Dedifferentiated amniotic fluid mesenchymal stem cell (primary cell): ENCODE data around the gene TRPC4AP.
"Not testable (repeated sequence)": the region's sequence is repeated elsewhere in the genome, so short reads cannot be mapped to it uniquely, and the experiment has no call there.

Experiments
- DNase-seq: peaks from one replicate; pipeline ENCODE4 v3.0.0-alpha.2; 2016; ENCODE audit errors: extremely low spot score

Gene TRPC4AP

GRCh38 chr20:35059612-35060011 is 33.0 kb downstream of the TRPC4AP start:
- DNase-seq: no peak

DNA sequence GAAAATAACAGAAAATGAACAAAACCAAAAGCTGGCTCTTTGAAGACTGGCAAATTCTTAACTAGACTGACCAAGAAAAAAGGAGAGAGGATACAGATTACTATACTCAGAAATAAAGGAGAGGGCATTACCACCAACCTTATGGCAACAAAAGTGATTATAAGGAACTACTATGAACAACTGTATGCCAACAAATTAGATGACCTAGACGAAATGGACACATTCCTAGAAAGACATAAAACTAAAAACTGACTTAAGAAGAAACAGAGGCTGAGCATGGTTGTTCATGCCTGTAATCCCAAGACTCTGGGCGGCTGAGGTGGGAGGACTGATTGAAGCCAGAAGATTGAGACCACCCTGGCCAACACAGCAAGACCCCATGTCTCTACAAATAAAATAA is 33.5 kb downstream of the TRPC4AP start:
- no peak for DNase-seq

DNA sequence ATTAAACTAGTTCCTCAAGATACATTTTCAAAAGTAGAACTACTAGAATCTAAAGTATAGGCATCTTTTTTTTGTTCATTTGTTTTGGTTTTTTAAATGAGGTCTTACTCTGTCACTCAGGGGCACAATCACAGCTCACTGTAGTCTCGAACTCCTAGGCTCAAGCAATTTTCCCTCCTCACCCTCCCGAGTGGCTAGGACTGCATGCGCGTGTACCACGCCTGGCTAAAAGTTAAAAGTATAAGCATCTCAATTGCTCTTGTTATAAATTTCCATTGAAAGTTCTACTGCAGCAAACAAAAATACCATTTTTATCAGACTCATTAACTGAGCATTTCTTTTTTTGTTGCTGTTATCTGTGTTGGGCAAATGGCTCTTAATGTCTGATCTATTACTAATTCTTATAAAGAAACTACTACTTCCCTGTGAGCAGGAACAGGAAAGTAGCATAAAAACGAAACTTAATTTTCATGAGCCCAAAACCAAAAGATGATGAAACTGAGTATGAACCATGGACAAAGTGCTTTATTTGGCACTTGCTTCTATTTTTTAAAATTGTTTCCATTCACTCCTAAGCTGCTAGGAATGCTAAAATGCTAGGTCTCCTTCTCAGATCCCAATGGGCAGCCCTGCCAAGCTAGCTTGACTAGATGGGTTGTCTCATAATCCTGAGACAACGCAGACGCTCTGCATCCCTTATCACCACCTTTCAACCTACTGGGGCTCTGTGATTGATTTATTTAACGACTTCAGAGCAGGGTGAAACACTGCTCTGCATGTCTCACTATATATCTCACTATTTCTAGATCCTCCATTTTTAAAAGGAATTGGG is 36.9 kb downstream of the TRPC4AP start:
- peak; percentile 74 for DNase-seq

DNA sequence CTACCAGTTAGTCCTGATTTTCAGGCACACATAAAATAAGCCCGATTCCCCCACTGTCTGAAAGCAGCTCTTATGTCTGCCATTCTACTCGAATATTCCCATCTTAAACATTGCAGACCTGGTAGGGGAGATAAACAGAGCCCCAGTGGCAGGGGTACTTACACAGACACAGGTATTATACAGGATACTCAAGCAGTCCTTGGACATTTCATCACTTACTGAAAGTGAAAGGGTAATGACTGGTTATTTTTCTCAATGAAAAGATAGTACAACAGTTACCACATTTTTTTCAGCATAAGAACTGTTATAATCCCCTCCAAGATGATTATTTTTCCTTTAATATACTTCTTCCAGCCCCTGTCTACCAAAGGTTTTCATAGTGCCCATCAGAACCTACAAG is 37.8 kb downstream of the TRPC4AP start:
- DNase-seq: no peak

DNA sequence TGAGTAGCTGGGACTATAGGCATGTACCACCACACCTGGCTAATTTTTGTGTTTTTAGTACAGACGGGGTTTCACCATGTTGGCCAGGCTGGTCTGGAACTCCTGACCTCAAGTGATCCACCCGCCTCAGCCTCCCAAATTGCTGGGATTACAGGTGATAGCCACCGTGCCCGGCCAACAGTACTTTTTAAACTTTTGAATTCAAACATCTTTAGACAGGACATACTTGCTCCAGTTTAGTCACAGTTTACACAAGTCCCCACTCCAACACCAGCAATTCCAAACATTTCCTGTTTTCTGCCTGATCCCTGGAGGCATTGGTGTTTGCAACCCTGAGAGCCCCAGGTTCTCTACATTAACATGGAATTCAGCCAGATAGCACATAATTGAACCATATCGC is 40.0 kb downstream of the TRPC4AP start:
- not testable (repeated sequence) for DNase-seq

DNA sequence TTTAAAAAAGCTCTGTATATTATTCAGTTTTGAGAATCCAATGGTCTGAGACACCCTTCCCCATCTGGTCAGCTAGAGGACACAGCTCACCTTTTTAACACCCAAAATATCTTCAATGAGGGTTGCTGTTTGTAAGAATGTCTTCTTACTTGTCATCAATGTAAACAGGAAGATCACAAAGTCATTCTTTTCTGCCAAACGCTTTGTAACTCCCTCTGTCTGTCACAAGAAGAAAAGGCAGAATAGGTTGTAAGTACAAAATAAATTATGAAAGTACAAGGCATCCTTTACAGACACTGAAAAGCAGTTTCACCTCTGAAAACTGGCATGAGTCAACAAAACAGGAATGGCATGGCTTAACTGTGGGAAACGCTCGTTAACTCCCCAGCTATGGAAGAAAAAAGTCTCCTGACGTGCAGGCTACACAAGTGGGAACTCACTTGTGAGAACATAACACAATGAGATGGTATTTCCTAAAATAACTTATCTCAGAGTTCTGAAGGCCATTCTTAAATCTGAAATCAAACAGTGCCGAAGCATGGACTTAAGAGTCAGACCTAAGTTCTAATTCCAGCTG is 42.7 kb downstream of the TRPC4AP start:
- peak; percentile 25 for DNase-seq

DNA sequence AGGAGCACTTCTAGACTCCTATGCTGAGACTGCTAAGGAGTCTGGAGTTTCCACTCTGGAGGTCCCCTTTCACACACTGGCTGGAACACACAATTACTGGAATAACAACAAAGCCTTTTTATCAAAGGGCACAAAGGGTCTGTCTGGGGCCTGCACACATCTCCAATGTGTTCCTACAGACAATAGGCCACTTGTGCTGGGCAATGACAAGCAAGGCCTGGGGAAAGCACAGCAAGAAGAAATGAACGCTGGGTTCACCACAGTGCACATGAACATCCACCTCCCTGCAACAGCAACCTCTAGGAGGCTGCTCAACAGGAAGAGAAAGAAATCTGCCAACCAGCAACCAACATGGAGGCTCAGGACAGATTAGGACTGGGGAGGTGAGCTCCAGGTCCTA is 43.9 kb downstream of the TRPC4AP start:
- no peak for DNase-seq

- DNase-seq: no peak
Observed at GRCh38 chr20:35042268-35042667, 50.3 kb downstream of the TRPC4AP start.

- DNase-seq: no peak
Observed at GRCh38 chr20:35040646-35041045, 52.0 kb downstream of the TRPC4AP start.

DNA sequence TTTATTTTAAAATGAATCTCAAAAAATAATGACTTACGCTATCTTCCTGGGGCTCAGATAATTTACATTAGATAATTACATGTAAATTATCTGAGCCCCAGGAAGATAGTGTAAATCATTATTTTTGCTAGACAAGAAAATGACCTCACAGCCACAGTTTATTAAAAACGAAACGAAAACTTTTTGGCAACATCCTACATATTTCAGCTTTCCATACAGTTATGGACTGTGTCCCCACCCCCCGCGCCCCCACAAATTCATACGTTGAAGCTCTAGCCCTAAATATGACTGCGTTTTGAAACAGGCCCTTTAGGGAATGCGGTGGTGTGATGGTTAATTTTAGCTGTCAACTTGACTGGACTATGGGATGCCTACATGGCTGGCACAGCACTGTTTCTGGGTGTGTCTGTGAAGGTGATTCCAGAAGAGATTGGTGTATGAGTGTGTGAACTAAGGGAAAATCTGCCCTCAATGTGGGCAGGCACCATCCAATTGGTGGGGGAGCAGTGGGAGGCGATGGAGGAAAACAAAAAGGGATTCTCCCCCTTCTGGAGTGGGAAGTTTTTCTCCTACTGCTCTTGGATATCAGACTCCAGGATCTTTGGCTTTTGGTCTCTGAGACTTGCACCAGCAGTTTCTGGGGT is 52.6 kb downstream of the TRPC4AP start:
- no peak for DNase-seq

DNA sequence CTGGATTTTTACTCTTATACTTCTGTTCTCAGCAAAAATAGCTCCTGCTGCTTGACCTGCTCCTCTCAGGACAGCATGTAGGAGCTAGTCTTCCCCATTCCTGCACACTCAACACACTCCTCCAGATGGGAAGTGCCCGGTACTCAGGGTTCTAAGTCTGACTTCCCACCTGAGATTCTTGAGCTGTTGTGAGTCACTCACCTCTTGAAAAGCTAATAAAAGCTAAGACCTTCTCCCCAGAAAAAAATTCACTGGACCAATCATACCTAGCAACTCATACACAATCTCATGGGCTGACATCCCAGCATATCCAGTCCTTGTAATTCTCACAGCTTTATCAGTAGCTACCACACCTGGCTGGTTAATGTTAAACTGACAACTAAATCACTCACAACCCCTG is 53.5 kb downstream of the TRPC4AP start:
- DNase-seq: no peak

DNA sequence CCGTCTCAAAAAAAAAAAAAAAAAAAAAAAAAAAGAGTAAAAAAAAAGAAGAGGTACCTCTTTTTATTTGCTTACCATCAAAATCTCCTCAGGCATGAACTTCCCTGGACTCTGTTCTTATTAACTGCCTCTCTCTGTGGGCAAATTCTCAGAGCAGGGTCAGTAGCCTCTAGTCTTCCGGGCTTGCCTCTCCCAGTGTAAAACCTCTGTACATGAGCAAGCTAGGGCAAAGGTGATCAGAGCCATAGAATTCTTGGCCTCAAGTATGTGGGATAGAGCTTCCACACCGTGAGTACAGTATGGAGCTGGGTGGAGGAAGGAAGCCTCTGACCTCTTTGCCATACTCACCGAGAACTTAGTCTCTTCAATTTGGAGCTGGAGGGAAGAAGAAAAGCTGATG is 58.5 kb downstream of the TRPC4AP start:
- no peak for DNase-seq

DNA sequence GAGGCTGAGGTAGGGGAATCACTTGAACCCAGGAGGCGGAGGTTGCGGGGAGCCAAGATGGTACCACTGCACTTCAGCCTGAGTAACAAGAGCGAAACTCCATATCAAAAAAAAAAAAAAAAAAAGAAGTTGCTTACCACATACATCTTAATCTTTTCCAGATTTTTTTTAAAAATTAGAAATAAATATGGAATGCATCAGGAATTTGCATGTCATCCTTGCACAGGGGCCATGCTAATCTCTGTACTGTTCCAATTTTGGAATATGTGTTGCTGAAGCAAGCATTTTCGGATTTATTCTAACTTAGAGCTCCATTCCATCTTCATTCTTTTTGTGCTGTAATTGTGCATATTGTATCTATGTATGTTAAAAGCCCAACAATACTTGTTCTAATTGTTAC is 62.5 kb downstream of the TRPC4AP start:
- DNase-seq: no peak

GRCh38 chr20:35027301-35027700 is 65.3 kb downstream of the TRPC4AP start:
- no peak for DNase-seq

DNA sequence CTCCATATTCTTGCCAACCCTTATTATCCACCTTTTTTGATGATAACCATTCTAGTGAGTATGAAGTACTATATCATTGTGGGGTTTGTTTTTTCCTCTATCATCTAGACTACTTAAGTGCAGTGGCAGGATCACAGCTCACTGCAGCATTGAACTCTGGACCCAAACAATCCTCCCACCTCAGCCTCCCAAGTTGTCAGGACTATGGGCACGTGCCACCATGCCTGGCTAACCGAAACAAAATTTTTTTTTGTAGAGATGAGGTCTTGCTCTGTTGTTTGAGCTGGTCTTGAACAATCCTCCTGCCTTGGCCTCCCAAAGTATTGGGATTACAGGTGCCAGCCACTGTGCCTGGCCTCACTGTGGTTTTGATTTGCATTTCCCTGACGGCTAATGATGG is 67.5 kb downstream of the TRPC4AP start:
- no peak for DNase-seq

DNA sequence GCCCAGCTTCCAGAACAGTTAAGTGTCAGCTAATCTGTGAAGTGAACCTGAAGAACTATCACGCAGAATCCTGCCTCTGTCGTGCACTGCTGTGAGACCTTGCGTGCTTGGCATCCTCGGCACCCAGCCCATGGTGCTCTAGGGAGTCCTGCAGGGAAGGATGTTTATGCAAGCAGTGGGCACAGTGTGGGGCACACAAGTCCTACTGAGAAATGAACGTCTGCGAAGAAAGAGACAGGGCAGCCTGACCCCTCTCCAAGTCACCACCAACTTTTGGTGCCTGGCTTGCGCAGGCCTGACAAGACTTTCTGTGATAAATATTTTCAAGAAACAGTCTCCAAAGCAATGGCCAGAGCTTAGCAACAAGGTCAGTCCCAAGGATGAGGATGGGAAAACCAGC is 69.0 kb downstream of the TRPC4AP start:
- no peak for DNase-seq

DNA sequence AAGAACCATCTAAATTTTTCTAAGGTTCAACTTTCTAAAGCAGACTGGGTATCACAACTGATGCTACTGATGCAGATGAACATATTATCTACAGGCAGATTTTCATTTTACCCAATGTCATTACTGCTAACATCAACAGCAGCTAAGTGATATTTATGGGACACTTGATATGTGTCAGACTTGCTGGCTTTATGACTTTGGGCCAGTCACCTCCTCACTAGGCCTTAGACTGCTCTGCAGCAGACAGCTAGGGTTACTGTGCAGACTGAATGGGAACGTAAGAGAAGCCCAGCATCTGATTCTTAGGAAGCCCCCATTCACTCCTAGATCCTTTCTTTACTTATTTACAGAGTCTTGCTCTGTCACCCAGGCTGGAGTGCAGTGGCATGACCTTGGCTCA is 70.8 kb downstream of the TRPC4AP start:
- no peak for DNase-seq

DNA sequence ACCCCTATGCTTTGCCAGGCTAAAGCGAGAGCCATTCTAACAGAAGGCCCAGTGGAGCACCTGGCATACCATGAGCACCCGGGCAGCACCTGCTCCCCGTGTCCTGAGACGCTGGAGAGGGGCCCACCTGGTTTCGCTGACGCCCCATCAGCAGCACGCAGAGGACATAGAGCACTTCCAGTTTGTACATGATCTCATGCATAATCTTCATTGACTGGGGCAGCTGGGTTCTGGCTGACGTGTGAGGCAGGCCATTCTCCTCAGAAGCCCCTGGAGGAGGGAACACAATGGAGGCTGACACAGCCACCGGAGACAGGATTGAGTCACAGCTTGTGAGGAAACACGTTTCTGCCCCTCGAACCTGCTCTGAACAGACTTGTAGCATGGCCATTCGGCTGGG is 71.5 kb downstream of the TRPC4AP start:
- DNase-seq: no peak

DNA sequence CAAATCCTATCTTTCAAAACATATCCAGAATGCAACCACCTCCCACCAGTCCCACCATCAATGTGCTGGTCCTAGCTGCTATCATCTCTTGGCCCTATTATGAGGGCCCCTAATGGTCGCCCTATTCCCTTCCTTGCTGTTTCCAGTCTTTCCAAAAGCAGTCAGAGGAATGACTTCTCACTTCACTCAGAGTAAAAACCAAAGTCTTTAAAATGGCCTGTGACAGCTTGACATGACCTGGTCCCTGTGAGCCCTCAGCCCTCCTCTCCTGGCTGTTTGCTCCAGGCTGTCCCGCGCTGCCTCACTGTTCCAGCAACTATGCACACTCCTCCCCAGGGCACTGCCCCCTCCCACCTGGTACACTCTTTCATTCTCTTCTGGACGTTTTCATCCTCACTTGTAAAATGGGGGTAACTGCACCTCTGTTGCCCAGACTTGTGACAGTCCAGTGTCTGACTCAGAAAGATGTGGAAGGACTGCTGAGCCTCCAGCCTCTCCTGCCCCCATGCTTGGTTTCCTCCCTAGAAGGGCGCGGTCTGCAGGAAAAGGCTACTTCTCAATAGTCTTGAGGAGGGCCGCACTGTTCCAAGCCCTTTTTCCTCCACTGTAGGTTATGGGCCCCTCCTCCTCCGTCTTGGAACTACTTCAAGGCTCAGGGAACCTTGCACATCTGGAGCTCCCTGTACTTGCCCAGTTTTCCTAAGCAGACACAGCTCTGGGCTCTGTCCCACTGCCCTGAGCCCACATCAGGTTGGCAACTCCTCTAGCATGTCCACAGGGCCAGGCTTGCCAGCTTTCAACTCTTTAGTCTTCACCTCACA is 72.3 kb downstream of the TRPC4AP start:
- no peak for DNase-seq

- no peak for DNase-seq
Observed at GRCh38 chr20:35018590-35019371, 73.8 kb downstream of the TRPC4AP start.

GRCh38 chr20:35017099-35017835 is 75.3 kb downstream of the TRPC4AP start:
- no peak for DNase-seq
